Measurements from ENCODE around the gene CES3.

CES3 gene

DNA sequence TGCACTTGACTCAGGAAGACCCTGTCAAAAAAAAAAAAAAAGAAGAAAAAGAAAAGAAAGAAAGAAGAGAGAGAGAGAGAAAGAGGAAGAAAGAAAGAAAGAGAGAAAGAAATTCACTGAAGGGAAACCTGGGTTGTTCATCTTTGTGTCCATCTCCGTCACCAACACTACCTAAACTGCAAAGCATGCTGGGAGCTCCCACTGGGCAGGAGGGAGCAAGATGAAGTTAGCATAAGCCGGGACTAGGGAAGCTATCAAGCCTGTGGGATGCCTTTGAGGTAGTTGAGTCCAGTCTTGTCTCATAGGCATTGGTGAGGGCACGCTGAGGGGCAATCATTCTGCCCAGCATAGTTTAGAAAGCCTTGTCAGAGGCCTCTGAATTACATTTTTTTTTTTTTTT, 60.3 kb downstream of the CES3 start:
- DNase-seq (ENCODE audit: low read depth in 2 of 2): no peak
- no peak overlapping the region for H3K4me3 ChIP-seq (replicated peaks in 1 of 2; ENCODE audit: low read depth in 2 of 2, low read length in 2 of 2)
- TF ChIP-seq, protein P1, sequence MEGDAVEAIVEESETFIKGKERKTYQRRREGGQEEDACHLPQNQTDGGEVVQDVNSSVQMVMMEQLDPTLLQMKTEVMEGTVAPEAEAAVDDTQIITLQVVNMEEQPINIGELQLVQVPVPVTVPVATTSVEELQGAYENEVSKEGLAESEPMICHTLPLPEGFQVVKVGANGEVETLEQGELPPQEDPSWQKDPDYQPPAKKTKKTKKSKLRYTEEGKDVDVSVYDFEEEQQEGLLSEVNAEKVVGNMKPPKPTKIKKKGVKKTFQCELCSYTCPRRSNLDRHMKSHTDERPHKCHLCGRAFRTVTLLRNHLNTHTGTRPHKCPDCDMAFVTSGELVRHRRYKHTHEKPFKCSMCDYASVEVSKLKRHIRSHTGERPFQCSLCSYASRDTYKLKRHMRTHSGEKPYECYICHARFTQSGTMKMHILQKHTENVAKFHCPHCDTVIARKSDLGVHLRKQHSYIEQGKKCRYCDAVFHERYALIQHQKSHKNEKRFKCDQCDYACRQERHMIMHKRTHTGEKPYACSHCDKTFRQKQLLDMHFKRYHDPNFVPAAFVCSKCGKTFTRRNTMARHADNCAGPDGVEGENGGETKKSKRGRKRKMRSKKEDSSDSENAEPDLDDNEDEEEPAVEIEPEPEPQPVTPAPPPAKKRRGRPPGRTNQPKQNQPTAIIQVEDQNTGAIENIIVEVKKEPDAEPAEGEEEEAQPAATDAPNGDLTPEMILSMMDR (IDR thresholded peaks at IDR 0.05; ENCODE audit: low read depth, low read length): no peak

GRCh38 chr16:67022531-67023214, 61.6 kb downstream of the CES3 start:
- TF ChIP-seq, protein P1 (IDR thresholded peaks at IDR 0.05; ENCODE audit: low read depth, low read length): no peak
- DNase-seq (ENCODE audit: low read depth in 2 of 2): peak; percentile 27 to 43
- H3K4me3 ChIP-seq (replicated peaks in 1 of 2; ENCODE audit: low read depth in 2 of 2, low read length in 2 of 2): no peak overlapping the region

DNA sequence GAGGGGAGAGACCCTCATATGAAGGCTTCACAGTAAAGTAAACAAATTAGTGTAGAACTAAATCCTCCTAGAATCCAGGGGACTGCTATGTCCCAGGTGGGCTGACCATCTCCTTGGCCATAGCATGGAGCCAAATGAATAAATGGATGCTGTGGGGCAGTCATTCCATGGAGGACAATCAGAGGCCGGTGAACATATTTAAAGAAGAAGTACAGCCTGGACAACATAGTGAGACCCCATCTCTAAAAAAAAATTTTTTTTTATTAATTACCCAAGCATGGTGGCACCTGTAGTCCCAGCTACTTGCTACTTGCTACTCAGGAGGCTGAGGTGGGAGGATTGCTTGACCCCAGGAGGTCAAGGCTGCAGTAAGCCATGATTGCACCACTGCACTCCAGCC, 62.6 kb downstream of the CES3 start:
- DNase-seq (ENCODE audit: low read depth in 2 of 2): no peak
- TF ChIP-seq, protein P1 (IDR thresholded peaks at IDR 0.05; ENCODE audit: low read depth, low read length): no peak
- no peak overlapping the region for H3K4me3 ChIP-seq (replicated peaks in 1 of 2; ENCODE audit: low read depth in 2 of 2, low read length in 2 of 2)
